Measurements from ENCODE around the gene SCARF2.
"Not testable (repeated sequence)": the region's sequence is repeated elsewhere in the genome, so short reads cannot be mapped to it uniquely, and the experiment has no call there.

Gene SCARF2

DNA sequence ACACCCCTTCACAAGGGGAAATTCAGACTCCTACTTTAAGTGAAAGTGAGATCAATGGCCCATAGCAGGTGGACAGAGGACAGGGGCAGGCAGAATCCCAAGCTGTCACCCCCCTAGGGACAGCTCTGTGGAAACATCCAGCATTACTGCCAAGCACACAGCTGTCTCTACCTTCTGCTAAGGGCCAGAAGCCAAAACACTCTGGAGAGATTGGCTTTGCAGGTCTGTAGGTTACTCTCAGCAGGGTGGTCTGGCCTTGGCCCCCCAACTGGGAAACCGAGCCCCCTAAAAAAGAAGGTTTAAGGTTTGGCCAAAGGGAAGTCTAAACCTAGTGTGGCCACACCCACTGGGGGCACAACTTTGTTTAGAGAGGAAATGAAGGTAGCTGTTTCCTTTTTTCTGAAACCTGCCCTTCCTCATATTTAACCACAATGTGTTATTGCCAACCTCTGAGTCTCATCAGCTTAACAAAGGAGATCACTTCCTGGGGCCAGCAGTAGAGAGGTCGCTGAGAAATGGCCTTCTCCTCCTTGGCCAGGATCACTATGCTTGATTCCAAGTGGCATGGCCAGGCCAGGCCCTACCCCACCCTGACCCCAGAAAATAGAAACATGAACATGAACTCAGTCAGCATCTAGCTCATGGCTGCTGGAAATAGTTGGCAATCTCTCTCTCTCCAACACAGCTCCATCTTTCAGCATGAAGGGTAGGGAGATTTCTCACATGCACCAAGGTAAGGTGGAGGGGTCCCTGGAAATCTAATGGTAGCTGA lies 25.9 kb upstream of the SCARF2 start:
- DNase-seq (ENCODE audit: low read depth in 2 of 2), result peak in 1 of 2 donors; percentile 11

GRCh38 chr22:20459862-20460261 lies 22.2 kb upstream of the SCARF2 start:
- DNase-seq (ENCODE audit: low read depth in 2 of 2), result no peak

GRCh38 chr22:20459152-20459542 lies 21.5 kb upstream of the SCARF2 start:
- no peak for DNase-seq (ENCODE audit: low read depth in 2 of 2)

GRCh38 chr22:20458530-20459151 lies 21.0 kb upstream of the SCARF2 start:
- DNase-seq (ENCODE audit: low read depth in 2 of 2), result no peak

DNA sequence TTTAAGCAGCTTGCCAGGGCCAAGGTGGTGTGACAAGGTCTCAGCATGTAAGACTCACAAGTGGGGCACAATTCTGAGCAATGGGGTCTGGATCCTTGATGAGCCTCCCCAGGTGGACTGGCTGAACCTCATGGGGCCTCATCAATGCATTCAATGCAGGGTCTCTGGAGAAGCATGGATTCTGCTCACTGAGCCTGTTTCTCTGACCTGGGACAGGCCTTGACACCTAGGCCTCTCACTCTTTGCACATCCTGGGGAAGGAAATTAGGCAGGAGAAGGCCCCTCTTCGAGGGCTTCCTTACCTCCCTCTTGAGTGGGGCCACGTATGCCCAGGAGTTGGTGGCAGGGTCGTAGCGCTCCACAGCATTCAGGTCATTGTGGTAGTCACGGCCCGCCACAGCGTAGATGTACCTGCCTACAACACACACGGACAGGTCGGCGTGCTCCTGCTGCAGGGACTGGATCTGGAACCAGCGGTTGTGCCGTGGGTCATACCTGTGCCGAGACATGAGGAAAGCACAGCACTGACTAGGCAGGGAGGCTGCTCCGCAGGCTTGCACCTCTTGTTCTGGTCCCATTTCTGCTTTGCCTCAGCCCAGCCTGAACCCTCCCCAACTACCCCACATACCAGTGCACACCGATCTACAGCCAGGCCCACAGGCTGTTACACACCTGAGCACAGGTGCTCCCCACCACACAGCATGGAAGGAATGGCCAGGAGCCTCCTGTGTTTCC lies 20.0 kb upstream of the SCARF2 start:
- DNase-seq (ENCODE audit: low read depth in 2 of 2), result no peak

- no peak for DNase-seq (ENCODE audit: low read depth in 2 of 2)
Observed at GRCh38 chr22:20456722-20457076, 19.1 kb upstream of the SCARF2 start.

GRCh38 chr22:20456064-20456721 lies 18.6 kb upstream of the SCARF2 start:
- peak; percentile 50 to 56 for DNase-seq (ENCODE audit: low read depth in 2 of 2)

DNA sequence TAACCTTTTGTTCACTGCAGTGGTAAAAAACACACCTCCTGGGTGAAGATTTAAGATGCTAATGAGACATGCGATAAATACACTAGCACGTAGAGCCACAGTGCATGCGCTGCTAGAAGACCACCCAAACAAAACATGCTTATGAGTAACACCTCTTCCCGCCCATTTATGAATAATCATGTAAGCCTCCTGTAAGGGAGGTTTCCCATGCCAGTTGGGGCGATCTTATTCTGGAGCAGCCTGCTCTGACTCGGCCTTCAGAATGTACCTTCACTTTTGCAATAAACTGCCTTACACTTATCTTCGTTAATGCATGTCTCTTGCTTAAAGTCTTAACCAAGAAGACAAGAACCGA lies 18.1 kb upstream of the SCARF2 start:
- DNase-seq (ENCODE audit: low read depth in 2 of 2), result no peak

DNA sequence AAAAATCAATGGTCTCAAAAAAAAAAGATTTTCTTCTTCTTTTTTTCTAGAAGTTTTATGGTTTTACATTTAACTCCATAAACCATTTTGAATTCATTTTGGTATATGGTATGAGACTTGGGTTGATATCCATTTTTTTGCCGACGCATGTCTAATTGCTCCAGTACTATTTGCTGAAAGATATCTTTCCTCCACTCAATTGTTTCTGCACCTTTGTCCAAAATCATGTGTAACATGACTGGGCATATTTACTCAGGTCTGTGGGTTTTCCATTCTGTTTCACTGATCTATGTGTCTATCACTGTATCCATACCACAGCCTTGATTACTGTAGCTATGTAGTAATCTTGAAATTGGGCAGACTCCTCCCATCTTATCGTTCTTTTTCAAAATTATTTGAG lies 15.6 kb upstream of the SCARF2 start:
- no peak for DNase-seq (ENCODE audit: low read depth in 2 of 2)

GRCh38 chr22:20451920-20452319 lies 14.3 kb upstream of the SCARF2 start:
- DNase-seq (ENCODE audit: low read depth in 2 of 2), result no peak

DNA sequence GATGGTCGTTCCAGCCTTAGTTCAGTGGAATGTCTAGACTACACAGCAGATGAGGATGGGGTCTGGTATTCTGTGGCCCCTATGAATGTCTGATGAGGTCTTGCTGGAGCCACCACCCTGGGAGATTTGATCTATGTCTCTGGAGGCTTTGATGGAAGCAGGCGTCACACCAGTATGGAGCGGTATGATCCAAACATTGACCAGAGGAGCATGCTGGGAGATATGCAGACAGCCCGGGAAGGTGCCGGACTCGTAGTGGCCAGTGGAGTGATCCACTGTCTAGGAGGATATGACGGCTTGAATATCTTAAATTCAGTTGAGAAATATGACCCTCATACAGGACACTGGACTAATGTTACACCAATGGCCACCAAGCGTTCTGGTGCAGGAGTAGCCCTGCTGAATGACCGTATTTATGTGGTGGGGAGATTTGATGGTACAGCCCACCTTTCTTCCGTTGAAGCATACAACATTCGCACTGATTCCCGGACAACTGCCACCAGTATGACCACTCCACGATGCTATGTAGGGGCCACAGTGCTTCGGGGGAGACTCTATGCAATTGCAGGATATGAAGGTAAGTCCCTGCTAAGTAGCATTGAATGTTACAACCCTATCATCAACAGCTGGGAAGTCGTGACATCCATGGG lies 13.6 kb upstream of the SCARF2 start:
- DNase-seq (ENCODE audit: low read depth in 2 of 2), result not testable (repeated sequence)

GRCh38 chr22:20450551-20450906 lies 12.9 kb upstream of the SCARF2 start:
- DNase-seq (ENCODE audit: low read depth in 2 of 2), result no peak

DNA sequence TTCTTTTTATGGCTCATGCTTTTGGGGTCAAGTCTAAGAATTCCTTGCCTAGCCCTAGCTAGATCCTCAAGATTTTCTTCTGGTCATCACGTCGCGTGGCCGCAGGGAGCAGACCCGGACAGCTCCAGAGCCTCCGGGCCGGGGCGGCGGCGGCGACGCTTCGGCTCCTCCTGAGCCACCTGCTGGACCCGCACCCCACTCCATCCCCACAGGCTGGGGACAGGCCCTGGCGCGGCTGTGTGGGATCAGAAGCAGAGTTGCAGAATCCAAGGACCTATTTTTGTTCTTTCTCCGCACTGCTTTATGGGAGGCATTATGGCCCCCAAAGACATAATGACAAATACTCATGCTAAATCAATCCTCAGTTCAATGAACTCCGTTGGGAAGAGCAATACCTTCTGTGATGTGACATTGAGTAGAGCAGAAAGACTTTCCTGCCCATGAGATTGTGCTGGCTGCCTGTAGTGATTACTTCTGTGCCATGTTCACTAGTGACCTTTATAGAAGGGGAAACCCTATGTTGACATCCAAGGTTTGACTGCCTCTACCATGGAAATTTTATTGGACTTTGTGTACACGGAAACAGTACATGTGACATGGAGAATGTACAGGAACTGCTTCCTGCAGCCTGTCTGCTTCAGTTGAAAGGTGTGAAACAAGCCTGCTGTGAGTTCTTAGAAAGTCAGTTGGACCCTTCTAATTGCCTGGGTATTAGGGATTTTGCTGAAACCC lies 12.4 kb upstream of the SCARF2 start:
- DNase-seq (ENCODE audit: low read depth in 2 of 2), result no peak

GRCh38 chr22:20448630-20449029 lies 11.0 kb upstream of the SCARF2 start:
- no peak for DNase-seq (ENCODE audit: low read depth in 2 of 2)

- no peak for DNase-seq (ENCODE audit: low read depth in 2 of 2)
Observed at GRCh38 chr22:20446383-20446970, 8.9 kb upstream of the SCARF2 start.

GRCh38 chr22:20444325-20444724 lies 6.7 kb upstream of the SCARF2 start:
- no peak for DNase-seq (ENCODE audit: low read depth in 2 of 2)

DNA sequence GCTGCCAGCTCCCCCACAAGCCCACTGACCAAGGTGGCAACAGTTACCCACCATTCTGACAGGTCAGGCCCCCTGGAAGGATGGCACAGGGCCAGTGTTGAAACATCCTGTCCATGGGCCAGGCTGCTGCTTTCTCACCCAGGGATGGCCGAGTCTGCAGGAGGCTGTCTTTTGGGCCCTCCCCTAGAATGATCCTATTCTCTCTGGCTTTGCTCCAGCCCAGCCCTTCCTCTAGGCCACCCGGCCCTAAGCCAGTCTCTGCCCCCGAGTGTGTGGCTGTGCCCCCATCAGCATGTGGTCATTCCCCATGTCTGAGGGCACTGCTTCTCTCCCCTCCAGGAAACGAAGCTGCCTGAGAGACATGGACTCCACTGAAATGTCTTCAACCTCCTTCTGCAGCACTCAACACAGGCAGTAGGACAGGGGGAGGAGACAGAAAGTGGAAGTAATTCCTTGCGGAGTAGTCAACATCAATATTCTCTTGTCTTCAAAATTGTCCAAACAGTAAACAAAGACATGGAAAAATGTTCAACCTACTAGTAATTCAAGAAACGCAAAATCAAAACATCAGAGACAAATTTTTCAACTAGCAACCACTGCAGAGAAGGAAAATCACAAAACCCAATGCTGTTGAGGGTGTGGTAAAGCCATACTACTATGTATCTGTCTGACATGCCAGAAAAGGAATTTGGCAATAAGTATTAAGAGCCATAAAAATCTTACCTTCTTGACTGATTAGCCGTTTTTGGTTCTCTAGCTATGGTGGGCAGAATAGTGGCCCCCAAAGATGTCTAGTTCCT lies 5.1 kb upstream of the SCARF2 start:
- DNase-seq (ENCODE audit: low read depth in 2 of 2), result no peak

DNA sequence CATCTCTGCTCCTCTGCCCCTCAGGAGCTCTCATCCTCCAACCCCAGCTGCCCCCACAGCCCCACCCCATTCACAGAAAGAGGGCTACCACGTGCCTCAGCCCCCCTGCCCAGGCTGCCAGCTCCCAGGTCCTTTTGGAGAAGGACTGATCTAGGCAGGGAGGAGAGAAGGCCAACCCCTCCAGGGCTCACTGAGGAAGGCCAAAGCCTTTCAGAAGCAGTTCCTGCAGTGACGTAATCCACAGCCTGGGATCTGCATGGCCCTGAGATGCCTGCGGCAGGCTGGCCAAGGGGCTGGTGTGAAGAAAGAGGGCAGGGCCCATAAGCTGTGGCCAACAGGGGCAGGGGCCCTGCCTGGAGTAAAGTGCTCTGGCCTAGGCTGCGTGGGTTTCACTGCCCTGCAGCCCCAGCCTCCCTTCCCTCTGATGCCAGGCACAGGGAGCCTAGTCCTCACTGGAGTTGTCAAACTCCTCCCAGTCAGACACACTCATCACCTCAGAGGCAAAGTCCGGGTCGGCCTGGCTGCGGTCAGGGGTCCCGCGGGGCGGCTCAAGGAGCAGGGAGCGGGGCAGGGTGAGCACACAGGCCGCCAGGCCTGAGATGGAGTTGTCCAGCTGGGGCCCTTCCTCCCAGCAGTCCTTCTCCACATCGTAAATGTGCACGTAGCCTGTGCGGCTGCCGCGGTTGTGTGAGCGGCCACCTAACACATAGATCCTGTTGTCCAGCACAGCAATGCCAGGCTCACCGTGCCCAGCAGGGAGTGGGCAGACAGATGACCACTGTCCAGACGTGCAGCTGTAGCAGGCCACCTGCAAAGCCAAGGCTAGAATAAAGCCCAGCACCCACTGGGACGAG lies 4.2 kb upstream of the SCARF2 start:
- no peak for DNase-seq (ENCODE audit: low read depth in 2 of 2)

All from stimulated activated CD8-positive, alpha-beta memory T cell treated with anti-CD3 and anti-CD28 coated beads, Interleukin-2, amount 100 ng/mL, for 1 hour (primary cell).